Left ventricle myocardium inferior (tissue), 1 donor: Measurements from ENCODE around the gene CLDN6. TPM values are rescaled to one million over a fixed set of nuclear protein-coding genes. Genes with fewer than 3 reads are reported as not detected.

Experiments
- DNase-seq: peaks from one replicate; pipeline ENCODE4 v3.0.0-alpha.2; 2020
- H3K27ac ChIP-seq: fragments of 200-600 bp; replicated peaks from 2 replicates; pipeline ENCODE4 v1.8.0; 2021
- H3K27me3 ChIP-seq: fragments of 200-600 bp; 2 replicates; pipeline ENCODE4 v1.8.0; 2021; ENCODE audit warnings: low read depth
- H3K36me3 ChIP-seq: fragments of 200-600 bp; 2 replicates; pipeline ENCODE4 v1.8.0; 2021
- H3K4me1 ChIP-seq: fragments of 200-600 bp; 2 replicates; pipeline ENCODE4 v1.8.0; 2021
- H3K4me3 ChIP-seq: fragments of 200-600 bp; 2 replicates; pipeline ENCODE4 v1.8.0; 2021; ENCODE audit warnings: mild to moderate bottlenecking, moderate library complexity
- H3K9me3 ChIP-seq: fragments of 200-600 bp; replicated peaks from 2 replicates; pipeline ENCODE4 v1.8.0; 2021
- intact Hi-C: fragments of 100-400 bp; cut with micrococcal nuclease; formaldehyde crosslinking; loops from one replicate; pipeline ENCODE4 v1.11.0; 2022
- total RNA-seq: library from RNA; stranded (reverse); fragmentation: NEBNext Ultra II Directional; extraction: Animal tissue kit (Norgen Biotek cat#: 25700); gene quantifications from one replicate; pipeline ENCODE4 v1.2.1, GENCODE V29; 2021
- TF ChIP-seq, protein P1 (sequence below): fragments of 200-600 bp; IDR thresholded peaks from 2 replicates; pipeline ENCODE4 v1.8.0; 2021; ENCODE audit warnings: antibody characterized with exemption, mild to moderate bottlenecking, borderline replicate concordance
- donor health status: DM: no; HTN: yes; CAD: no; lungs with severe emphysema.

The CLDN6 gene
- total RNA-seq, 1 donor from 2014 or later: not detected

DNA sequence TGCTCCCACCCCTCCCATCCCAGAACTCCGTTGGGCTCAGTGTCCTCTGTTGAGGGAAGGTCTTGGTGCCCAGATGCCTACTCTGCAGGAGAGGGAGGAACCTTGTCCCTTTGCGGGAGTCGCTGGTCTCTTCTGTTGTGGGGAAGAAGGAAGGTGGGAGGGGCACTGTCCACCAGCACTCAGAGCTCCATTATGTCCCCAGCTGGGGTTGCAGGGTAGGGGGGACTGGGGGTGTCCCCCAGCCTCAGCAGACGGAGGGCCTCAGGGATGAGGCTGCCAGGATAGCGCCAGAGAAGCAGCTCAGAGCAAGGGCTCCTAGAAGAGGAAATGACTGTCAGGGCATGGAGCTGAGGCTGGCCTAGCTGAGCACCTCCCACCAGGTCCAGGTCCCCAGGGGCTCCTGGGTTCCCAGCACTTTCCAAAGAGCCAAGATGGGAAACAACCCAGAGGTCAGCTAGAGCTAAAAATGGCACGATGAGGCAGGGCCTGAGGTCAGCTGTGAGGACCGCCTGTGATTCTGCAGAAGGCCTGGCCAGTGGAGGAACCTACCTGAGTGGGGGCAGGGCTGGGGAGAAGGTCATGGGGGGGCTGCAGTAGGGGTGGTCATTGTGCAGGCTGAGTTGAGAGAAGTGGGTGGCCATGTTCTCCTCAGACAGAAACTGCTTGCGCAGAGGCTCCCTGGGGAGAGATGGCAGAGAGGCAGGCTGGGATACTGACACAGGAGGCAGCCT lies 4.9 kb upstream of the CLDN6 start:
- Histone ChIP-seq H3K9me3 (no peaks in the 10 kb centered on the region), H3K36me3 (peaks cover 23% of the 10 kb centered on the region), H3K27ac (peak overlapping the region; percentile 98), H3K4me1 (peaks cover 63% of the 10 kb centered on the region), H3K27me3 (peaks cover 14% of the 10 kb centered on the region), H3K4me3 (peak overlapping the region; percentile 83)
- TF ChIP-seq, protein P1, sequence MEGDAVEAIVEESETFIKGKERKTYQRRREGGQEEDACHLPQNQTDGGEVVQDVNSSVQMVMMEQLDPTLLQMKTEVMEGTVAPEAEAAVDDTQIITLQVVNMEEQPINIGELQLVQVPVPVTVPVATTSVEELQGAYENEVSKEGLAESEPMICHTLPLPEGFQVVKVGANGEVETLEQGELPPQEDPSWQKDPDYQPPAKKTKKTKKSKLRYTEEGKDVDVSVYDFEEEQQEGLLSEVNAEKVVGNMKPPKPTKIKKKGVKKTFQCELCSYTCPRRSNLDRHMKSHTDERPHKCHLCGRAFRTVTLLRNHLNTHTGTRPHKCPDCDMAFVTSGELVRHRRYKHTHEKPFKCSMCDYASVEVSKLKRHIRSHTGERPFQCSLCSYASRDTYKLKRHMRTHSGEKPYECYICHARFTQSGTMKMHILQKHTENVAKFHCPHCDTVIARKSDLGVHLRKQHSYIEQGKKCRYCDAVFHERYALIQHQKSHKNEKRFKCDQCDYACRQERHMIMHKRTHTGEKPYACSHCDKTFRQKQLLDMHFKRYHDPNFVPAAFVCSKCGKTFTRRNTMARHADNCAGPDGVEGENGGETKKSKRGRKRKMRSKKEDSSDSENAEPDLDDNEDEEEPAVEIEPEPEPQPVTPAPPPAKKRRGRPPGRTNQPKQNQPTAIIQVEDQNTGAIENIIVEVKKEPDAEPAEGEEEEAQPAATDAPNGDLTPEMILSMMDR: no peak
- intact Hi-C loops: no loop called here
- DNase-seq: no peak

DNA sequence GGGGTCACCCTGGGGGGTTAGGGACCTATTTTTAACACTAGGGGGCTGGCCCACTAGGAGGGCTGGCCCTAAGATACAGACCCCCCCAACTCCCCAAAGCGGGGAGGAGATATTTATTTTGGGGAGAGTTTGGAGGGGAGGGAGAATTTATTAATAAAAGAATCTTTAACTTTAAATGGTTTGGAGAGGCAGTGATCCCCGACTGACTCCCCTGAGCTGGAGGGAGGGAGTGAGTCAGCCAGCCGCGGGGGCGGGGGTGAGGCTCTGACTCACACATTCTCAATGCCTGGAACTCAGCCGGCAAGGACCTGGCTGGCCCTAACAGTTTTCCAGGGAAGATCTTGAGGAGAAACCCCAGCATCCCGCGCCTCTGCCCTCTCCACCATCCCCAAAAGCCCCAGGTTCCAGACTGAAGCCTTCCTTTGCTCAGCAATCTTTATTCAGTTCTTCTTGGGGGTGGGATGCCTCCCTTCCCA lies 4.3 kb upstream of the CLDN6 start:
- no peaks in the 10 kb centered on the region for H3K9me3 ChIP-seq
- H3K27me3 ChIP-seq: peaks cover 20% of the 10 kb centered on the region
- peak overlapping the region; percentile 83 for H3K4me3 ChIP-seq
- peak overlapping the region; percentile 98 for H3K27ac ChIP-seq
- intact Hi-C loops: no loop called here
- H3K36me3 ChIP-seq: peaks cover 22% of the 10 kb centered on the region
- H3K4me1 ChIP-seq: peaks cover 62% of the 10 kb centered on the region
- TF ChIP-seq, protein P1: no peak
- peak; percentile 88 for DNase-seq

DNA sequence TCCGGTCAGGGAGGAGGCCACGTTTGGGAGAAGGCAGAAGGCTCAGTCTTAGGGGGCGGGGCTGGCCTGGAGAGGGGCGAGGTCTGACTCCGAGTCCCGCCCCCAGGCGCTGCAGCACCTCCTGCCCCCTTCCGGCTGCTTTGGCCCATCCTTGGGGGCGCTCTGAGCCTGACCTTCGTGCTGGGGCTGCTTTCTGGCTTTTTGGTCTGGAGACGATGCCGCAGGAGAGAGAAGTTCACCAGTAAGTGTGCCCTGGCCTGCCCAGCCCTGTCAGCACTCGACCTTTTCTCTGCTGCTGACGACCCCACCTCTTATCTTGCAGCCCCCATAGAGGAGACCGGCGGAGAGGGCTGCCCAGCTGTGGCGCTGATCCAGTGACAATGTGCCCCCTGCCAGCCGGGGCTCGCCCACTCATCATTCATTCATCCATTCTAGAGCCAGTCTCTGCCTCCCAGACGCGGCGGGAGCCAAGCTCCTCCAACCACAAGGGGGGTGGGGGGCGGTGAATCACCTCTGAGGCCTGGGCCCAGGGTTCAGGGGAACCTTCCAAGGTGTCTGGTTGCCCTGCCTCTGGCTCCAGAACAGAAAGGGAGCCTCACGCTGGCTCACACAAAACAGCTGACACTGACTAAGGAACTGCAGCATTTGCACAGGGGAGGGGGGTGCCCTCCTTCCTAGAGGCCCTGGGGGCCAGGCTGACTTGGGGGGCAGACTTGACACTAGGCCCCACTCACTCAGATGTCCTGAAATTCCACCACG lies 3.6 kb upstream of the CLDN6 start:
- TF ChIP-seq, protein P1: peak; percentile 54
- H3K27ac ChIP-seq: peak overlapping the region; percentile 98
- H3K9me3 ChIP-seq: no peaks in the 10 kb centered on the region
- peak overlapping the region; percentile 83 for H3K4me3 ChIP-seq
- intact Hi-C loops: no loop called here
- H3K27me3 ChIP-seq: peaks cover 25% of the 10 kb centered on the region
- peak; percentile 84 for DNase-seq
- H3K4me1 ChIP-seq: peaks cover 62% of the 10 kb centered on the region
- peaks cover 15% of the 10 kb centered on the region for H3K36me3 ChIP-seq

DNA sequence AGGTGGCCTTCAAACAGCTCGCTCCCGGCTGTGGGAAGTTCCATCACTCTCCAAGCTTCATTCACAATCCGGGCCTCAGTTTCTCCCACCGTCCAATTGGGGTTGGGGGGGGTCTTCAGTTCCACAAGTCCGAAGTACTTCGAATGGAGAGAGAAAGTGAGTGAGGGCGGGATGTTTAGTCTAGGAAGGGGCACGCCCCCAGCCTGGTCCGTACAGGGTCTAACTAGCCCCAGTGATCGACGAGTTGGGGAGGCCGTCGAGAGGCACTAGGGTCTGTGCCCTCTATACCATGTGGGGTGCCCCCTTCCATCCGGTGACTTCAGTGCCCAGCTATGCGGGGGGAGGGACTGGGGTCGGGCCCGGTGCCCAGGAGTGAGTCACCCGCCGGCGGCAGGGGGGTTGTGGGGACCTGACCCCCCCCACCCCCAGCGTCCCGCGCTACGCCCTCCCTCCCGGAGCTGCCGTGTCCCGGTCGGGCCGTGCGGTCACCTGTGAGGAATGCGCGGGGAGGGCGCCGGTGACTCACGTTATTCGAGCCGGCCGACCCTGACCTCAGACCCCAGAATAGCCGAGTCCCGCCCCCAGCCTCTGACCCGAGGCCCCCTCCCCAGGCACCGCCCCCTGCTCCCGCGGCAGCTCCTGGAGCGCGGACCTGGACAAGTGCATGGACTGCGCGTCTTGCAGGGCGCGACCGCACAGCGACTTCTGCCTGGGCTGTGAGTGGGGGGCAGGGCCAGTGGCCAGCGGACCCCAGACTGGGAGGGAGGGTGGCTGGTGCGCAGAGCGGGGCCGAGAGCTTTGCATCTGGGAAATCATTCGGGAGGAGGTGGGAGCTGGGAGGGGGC lies 2.8 kb upstream of the CLDN6 start:
- intact Hi-C loops: no loop called here
- Histone ChIP-seq H3K4me1 (peaks cover 62% of the 10 kb centered on the region), H3K36me3 (peaks cover 7% of the 10 kb centered on the region), H3K9me3 (no peaks in the 10 kb centered on the region), H3K27ac (peak overlapping the region; percentile 98), H3K4me3 (peak overlapping the region; percentile 83), H3K27me3 (peaks cover 31% of the 10 kb centered on the region)
- DNase-seq: peak; percentile 75
- TF ChIP-seq, protein P1: no peak

DNA sequence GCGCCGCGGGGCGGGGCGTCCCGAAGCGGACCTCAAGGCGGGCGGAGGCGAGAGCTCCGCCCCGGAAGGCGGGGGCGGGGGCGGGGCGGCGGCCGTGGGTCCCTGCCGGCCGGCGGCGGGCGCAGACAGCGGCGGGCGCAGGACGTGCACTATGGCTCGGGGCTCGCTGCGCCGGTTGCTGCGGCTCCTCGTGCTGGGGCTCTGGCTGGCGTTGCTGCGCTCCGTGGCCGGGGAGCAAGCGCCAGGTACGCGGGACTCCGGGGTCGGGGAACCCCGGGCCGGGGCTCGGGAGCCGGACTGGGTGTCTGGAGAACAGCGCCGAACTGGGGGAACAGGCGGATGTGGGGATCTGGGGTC lies 2.2 kb upstream of the CLDN6 start, which contains the start of gene TNFRSF12A:
Gene TNFRSF12A, plus strand, starts transcription at position 122 of the 357 bp plus-strand sequence. Its CDS starts 30 bp downstream, at position 152.
- H3K4me1 ChIP-seq: peaks cover 62% of the 10 kb centered on the region
- no peaks in the 10 kb centered on the region for H3K9me3 ChIP-seq
- intact Hi-C loops: no loop called here

More for the DNA sequence above, 2.2 kb upstream of the CLDN6 start, which contains the start of gene TNFRSF12A:
- TF ChIP-seq, protein P1: peak; percentile 31
- peak within 1 kb of the TSS; percentile 83 for H3K4me3 ChIP-seq
- DNase-seq: peak; percentile 83
- H3K36me3 ChIP-seq: peaks cover 5% of the 10 kb centered on the region
- H3K27me3 ChIP-seq: peaks cover 37% of the 10 kb centered on the region
- peak within 1 kb of the TSS; percentile 98 for H3K27ac ChIP-seq
